ENCODE data around the gene WFDC5.

Gene WFDC5

GRCh38 chr20:45113865-45114264, 1.1 kb downstream of the WFDC5 start:
- no peak for DNase-seq

GRCh38 chr20:45112754-45113153, 2.2 kb downstream of the WFDC5 start:
- DNase-seq = no peak

GRCh38 chr20:45111799-45112471, 3.0 kb downstream of the WFDC5 start:
- DNase-seq = no peak

- DNase-seq = no peak
Measured at GRCh38 chr20:45111285-45111684, 3.7 kb downstream of the WFDC5 start.

- DNase-seq = no peak
Measured at GRCh38 chr20:45110301-45110700, 4.7 kb downstream of the WFDC5 start.

GRCh38 chr20:45109634-45110033, 5.3 kb downstream of the WFDC5 start:
- no peak for DNase-seq

GRCh38 chr20:45105317-45105716, 9.7 kb downstream of the WFDC5 start:
- DNase-seq = no peak

- no peak for DNase-seq
Measured at GRCh38 chr20:45104786-45105185, 10.2 kb downstream of the WFDC5 start.

- DNase-seq = no peak
Measured at GRCh38 chr20:45103072-45103471, 11.9 kb downstream of the WFDC5 start.

GRCh38 chr20:45101333-45101850, 13.6 kb downstream of the WFDC5 start:
- no peak for DNase-seq

GRCh38 chr20:45100563-45101245, 14.3 kb downstream of the WFDC5 start, which contains the start of gene KCNS1:
KCNS1 (minus strand) TSS chr20:45101127; CDS start chr20:45099236, 1,891 bp downstream.
- no peak for DNase-seq

GRCh38 chr20:45098103-45098773, 16.7 kb downstream of the WFDC5 start:
- DNase-seq = no peak

GRCh38 chr20:45097485-45098102, 17.4 kb downstream of the WFDC5 start:
- no peak for DNase-seq

- no peak for DNase-seq
Measured at GRCh38 chr20:45096781-45097180, 18.2 kb downstream of the WFDC5 start.

GRCh38 chr20:45095805-45096238, 19.2 kb downstream of the WFDC5 start:
- DNase-seq = no peak

- no peak for DNase-seq
Measured at GRCh38 chr20:45094864-45095574, 20.0 kb downstream of the WFDC5 start.

- DNase-seq = no peak
Measured at GRCh38 chr20:45094201-45094600, 20.8 kb downstream of the WFDC5 start.

- DNase-seq = no peak
Measured at GRCh38 chr20:45092898-45093297, 22.1 kb downstream of the WFDC5 start.

- no peak for DNase-seq
Measured at GRCh38 chr20:45091366-45091765, 23.6 kb downstream of the WFDC5 start.

GRCh38 chr20:45090481-45090880, 24.5 kb downstream of the WFDC5 start:
- no peak for DNase-seq

GRCh38 chr20:45088247-45088646, 26.7 kb downstream of the WFDC5 start:
- DNase-seq = no peak

GRCh38 chr20:45087814-45088213, 27.2 kb downstream of the WFDC5 start:
- DNase-seq = no peak
